OCI-LY3 (cell line): ENCODE results near the gene DYNC1H1.

Source experiments
- H2AFZ ChIP-seq: fragments of 200-600, 300-600 bp; shearing (Covaris generic); 2 replicates; pipeline ENCODE4 v1.6.0; 2014; ENCODE audit warnings: antibody characterized with exemption, low read depth, low read length
- H3K27ac ChIP-seq: fragments of 200-600, 300-600 bp; sonication (generic); 2 replicates; pipeline ENCODE4 v1.5.1; 2014; ENCODE audit warnings: mild to moderate bottlenecking, low read length, moderate library complexity, mixed read lengths
- H3K27me3 ChIP-seq: fragments of 200-600, 300-600 bp; sonication (generic); 2 replicates; pipeline ENCODE4 v1.6.1; 2014; ENCODE audit warnings: low read depth, low read length, mixed read lengths
- H3K36me3 ChIP-seq: fragments of 200-600, 300-600 bp; sonication (generic); replicated peaks from 2 replicates; pipeline ENCODE3; 2014; ENCODE audit warnings: low read depth, low read length, mixed read lengths
- H3K4me1 ChIP-seq: fragments of 300-600, 200-600 bp; sonication (generic); 2 replicates; pipeline ENCODE4 v1.6.1; 2014; ENCODE audit warnings: low read length, mixed read lengths
- H3K4me2 ChIP-seq: fragments of 200-600, 300-600 bp; sonication (generic); 2 replicates; pipeline ENCODE4 v1.6.1; 2014; ENCODE audit warnings: low read length, mixed read lengths
- H3K4me3 ChIP-seq: fragments of 300-600, 200-600 bp; sonication (generic); 2 replicates; pipeline ENCODE4 v1.5.1; 2014; ENCODE audit warnings: antibody characterized with exemption, mild to moderate bottlenecking, low read length, moderate library complexity
- H3K79me2 ChIP-seq: fragments of 300-600, 200-600 bp; shearing (Covaris generic); 2 replicates; pipeline ENCODE4 v1.6.1; 2014; ENCODE audit warnings: mild to moderate bottlenecking, low read length, mixed read lengths
- H3K9ac ChIP-seq: fragments of 300-600, 200-600 bp; shearing (Covaris generic); 2 replicates; pipeline ENCODE4 v1.6.0; 2014; ENCODE audit warnings: mild to moderate bottlenecking, low read length, moderate library complexity
- H3K9me3 ChIP-seq: fragments of 200-600, 300-600 bp; shearing (Covaris generic); 2 replicates; pipeline ENCODE4 v1.6.1; 2014; ENCODE audit warnings: low read length, mixed read lengths; ENCODE audit not compliant: insufficient read depth
- H4K20me1 ChIP-seq: fragments of 200-600, 300-600 bp; sonication (generic); 2 replicates; pipeline ENCODE4 v1.6.1; 2016; ENCODE audit warnings: low read length, mixed read lengths; ENCODE audit not compliant: insufficient read depth
- CTCF ChIP-seq: fragments of 200-600, 300-600 bp; sonication (generic); IDR thresholded peaks from 2 replicates; pipeline ENCODE4 v1.5.1; 2014; ENCODE audit warnings: antibody characterized with exemption, low read length, low read depth
- EZH2phosphoT487 ChIP-seq: fragments of 200-600 bp; shearing (Covaris generic); IDR thresholded peaks from 2 replicates; pipeline ENCODE4 v1.6.1; 2018; ENCODE audit warnings: antibody characterized with exemption, mixed run types, low read depth

DYNC1H1 gene

GRCh38 chr14:102037686-102038085 is 73.3 kb downstream of the DYNC1H1 start:
- Histone ChIP-seq H3K4me2 (no peak overlapping the region), H3K9me3 (no peaks in the 10 kb centered on the region), H3K79me2 (no peaks in the 10 kb centered on the region), H2AFZ (no peak overlapping the region), H3K4me1 (no peaks in the 10 kb centered on the region), H3K27me3 (no peaks in the 10 kb centered on the region), H3K27ac (no peak overlapping the region), H3K4me3 (no peak overlapping the region), H3K9ac (no peak overlapping the region), H4K20me1 (0 out of 2 replicates have a peak, but pooled peaks cover 3% of the 10 kb centered on the region), H3K36me3 (peaks cover 80% of the 10 kb centered on the region)
- no peak for TF ChIP-seq CTCF
- no peak for TF ChIP-seq EZH2phosphoT487

- Histone ChIP-seq H3K4me3 (no peak overlapping the region), H3K4me1 (no peaks in the 10 kb centered on the region), H3K9me3 (no peaks in the 10 kb centered on the region), H3K4me2 (no peak overlapping the region), H3K27ac (no peak overlapping the region), H3K9ac (no peak overlapping the region), H3K27me3 (no peaks in the 10 kb centered on the region), H4K20me1 (0 out of 2 replicates have a peak, but pooled peaks cover 3% of the 10 kb centered on the region), H3K36me3 (peaks cover 75% of the 10 kb centered on the region), H3K79me2 (no peaks in the 10 kb centered on the region), H2AFZ (no peak overlapping the region)
- TF ChIP-seq EZH2phosphoT487 (no peak), CTCF (no peak)
Measured at GRCh38 chr14:102039157-102039556, 74.8 kb downstream of the DYNC1H1 start.

GRCh38 chr14:102040153-102040552 is 75.8 kb downstream of the DYNC1H1 start:
- no peak for TF ChIP-seq EZH2phosphoT487
- TF ChIP-seq CTCF = no peak
- H3K36me3 ChIP-seq = peaks cover 77% of the 10 kb centered on the region
- H3K4me1 ChIP-seq = no peaks in the 10 kb centered on the region
- no peak overlapping the region for H2AFZ ChIP-seq
- H3K79me2 ChIP-seq = no peaks in the 10 kb centered on the region
- no peak overlapping the region for H3K9ac ChIP-seq
- no peaks in the 10 kb centered on the region for H3K9me3 ChIP-seq
- no peaks in the 10 kb centered on the region for H3K27me3 ChIP-seq
- H3K27ac ChIP-seq = no peak overlapping the region
- 0 out of 2 replicates have a peak, but pooled peaks cover 3% of the 10 kb centered on the region for H4K20me1 ChIP-seq
- H3K4me3 ChIP-seq = no peak overlapping the region
- H3K4me2 ChIP-seq = no peak overlapping the region

GRCh38 chr14:102042699-102043098 is 78.3 kb downstream of the DYNC1H1 start:
- H2AFZ ChIP-seq = no peak overlapping the region

More at GRCh38 chr14:102042699-102043098, 78.3 kb downstream of the DYNC1H1 start:
- no peak overlapping the region for H3K4me2 ChIP-seq
- no peaks in the 10 kb centered on the region for H3K27me3 ChIP-seq
- H4K20me1 ChIP-seq = no peaks in the 10 kb centered on the region
- no peak overlapping the region for H3K9ac ChIP-seq
- H3K4me1 ChIP-seq = no peaks in the 10 kb centered on the region
- H3K79me2 ChIP-seq = no peaks in the 10 kb centered on the region
- H3K36me3 ChIP-seq = peaks cover 65% of the 10 kb centered on the region
- H3K9me3 ChIP-seq = no peaks in the 10 kb centered on the region
- no peak for TF ChIP-seq CTCF
- TF ChIP-seq EZH2phosphoT487 = no peak
- H3K27ac ChIP-seq = no peak overlapping the region
- H3K4me3 ChIP-seq = no peak overlapping the region
